Chondrocyte (in vitro differentiated cells): ENCODE measurements around the gene PRKCA. TPM values are rescaled to one million over a fixed set of nuclear protein-coding genes. Genes with fewer than 3 reads are reported as not detected.

Source experiments
- DNase-seq: peaks from one replicate; pipeline ENCODE4 v3.0.0; 2021; ENCODE audit warnings: mixed read lengths, low spot score
- H3K27ac Mint-ChIP-seq: one replicate; pipeline ENCODE4 v1.8.0; 2021; ENCODE audit warnings: mild to moderate bottlenecking, moderate library complexity, mixed read lengths; ENCODE audit not compliant: unreplicated experiment
- H3K27me3 Mint-ChIP-seq: 2 replicates; pipeline ENCODE4 v1.8.0; 2021; ENCODE audit warnings: low read depth, mixed read lengths
- H3K36me3 Mint-ChIP-seq: 2 replicates; pipeline ENCODE4 v1.8.0; 2021; ENCODE audit warnings: low read depth, mixed read lengths
- H3K4me1 Mint-ChIP-seq: 2 replicates; pipeline ENCODE4 v1.8.0; 2021; ENCODE audit warnings: low read depth, mild to moderate bottlenecking, mixed read lengths
- H3K4me3 Mint-ChIP-seq: one replicate; pipeline ENCODE4 v1.8.0; 2021; ENCODE audit warnings: mild to moderate bottlenecking, moderate library complexity, mixed read lengths; ENCODE audit not compliant: unreplicated experiment
- H3K9me3 Mint-ChIP-seq: 2 replicates; pipeline ENCODE4 v1.8.0; 2021; ENCODE audit warnings: low read depth, mixed read lengths
- total RNA-seq: library from RNA; stranded (reverse); gene quantifications from 3 replicates; pipeline ENCODE4 v1.2.1, GENCODE V29; 2021
- TF ChIP-seq, protein P1 (sequence below): fragments of 200-600 bp; sonication (generic); IDR thresholded peaks from 2 replicates; pipeline ENCODE4 v1.5.0; 2021; ENCODE audit warnings: antibody characterized with exemption, mild to moderate bottlenecking, moderate library complexity

The PRKCA gene
- total RNA-seq, 1 donor from 2014 or later = 51.5 TPM

DNA sequence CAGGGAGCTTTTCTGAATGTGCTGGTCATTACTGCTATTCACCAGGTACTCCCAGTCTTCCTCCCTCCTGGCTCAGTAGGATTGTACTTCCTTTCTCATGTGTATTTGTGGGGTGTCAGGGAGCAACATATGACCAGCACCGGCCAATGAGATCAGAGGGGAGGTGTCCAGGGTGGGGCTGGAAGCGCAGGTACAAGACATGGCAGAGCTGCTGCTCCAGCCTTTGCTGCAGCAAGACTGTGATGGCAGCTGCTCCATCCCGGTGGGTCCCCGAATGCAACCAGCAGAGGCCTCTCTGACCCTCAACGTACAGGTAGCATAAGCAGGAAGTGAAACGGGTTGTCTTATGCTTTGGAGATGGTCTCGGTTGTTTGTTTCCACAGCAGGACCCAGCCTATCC is 478.7 kb downstream of the PRKCA start:
- TF ChIP-seq, protein P1, sequence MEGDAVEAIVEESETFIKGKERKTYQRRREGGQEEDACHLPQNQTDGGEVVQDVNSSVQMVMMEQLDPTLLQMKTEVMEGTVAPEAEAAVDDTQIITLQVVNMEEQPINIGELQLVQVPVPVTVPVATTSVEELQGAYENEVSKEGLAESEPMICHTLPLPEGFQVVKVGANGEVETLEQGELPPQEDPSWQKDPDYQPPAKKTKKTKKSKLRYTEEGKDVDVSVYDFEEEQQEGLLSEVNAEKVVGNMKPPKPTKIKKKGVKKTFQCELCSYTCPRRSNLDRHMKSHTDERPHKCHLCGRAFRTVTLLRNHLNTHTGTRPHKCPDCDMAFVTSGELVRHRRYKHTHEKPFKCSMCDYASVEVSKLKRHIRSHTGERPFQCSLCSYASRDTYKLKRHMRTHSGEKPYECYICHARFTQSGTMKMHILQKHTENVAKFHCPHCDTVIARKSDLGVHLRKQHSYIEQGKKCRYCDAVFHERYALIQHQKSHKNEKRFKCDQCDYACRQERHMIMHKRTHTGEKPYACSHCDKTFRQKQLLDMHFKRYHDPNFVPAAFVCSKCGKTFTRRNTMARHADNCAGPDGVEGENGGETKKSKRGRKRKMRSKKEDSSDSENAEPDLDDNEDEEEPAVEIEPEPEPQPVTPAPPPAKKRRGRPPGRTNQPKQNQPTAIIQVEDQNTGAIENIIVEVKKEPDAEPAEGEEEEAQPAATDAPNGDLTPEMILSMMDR = no peak
- DNase-seq = no peak
- Mint-ChIP-seq H3K4me1 (no peaks in the 10 kb centered on the region), H3K9me3 (no peaks in the 10 kb centered on the region), H3K27me3 (no peaks in the 10 kb centered on the region), H3K27ac (no peak overlapping the region), H3K36me3 (peaks cover 4% of the 10 kb centered on the region), H3K4me3 (no peak overlapping the region)

DNA sequence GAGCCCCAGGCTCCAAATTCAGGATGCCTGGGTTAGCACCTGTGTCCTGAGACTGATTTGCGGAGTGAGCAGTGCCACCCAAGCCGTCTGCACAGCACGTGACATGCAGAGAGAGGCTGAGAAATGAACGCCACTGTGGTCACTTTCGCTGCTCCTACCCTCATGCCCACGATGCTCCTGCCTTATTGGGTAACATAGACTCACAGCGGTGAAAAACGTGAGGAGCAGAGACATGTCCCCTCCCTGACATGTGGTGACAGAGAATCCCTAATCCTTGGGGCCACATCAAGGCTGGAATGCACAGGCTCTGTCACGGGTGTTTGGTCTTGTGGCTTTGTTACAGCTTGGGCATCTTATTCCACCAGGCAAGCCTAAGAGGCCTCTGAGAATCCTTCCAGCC is 480.4 kb downstream of the PRKCA start:
- no peaks in the 10 kb centered on the region for H3K27me3 Mint-ChIP-seq
- peaks cover 7% of the 10 kb centered on the region for H3K36me3 Mint-ChIP-seq
- TF ChIP-seq, protein P1 = no peak
- no peaks in the 10 kb centered on the region for H3K9me3 Mint-ChIP-seq
- DNase-seq = peak; percentile 57
- H3K4me3 Mint-ChIP-seq = no peak overlapping the region
- H3K4me1 Mint-ChIP-seq = no peaks in the 10 kb centered on the region
- H3K27ac Mint-ChIP-seq = no peak overlapping the region

DNA sequence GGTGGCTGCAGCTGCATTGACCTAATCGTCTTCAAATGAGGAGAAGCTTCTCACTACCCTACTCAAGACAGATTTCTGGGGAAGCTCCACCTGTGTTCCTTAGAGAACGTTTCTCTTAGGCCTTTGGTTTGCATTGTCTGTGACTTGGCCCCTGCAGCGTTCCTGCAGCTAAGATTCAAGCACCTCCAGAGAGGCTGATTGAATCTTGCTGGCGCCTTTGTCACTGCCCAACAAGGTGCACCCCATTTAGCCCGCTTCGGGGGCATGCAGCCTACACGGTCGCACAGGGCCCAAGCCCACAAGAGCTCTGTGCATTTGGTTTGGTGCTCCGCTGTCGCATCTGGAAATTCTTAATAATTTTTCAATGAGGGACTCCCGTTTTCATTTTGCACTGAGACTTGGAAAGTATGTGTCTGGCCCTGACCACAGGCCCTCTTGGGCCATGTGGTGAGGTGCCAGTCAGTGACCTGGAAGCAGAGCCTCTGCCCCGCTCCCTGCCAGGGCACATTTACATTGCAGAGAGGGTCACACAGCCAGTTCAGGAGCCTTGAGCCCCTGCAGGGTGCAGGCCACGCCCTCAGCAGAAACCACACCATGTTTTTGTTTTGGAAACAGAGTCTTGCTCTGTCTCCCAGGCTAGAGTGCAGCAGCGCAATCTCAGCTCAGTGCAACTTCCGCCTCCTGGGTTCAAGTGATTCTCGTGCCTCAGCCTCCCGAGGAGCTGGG is 481.4 kb downstream of the PRKCA start:
- DNase-seq = peak; percentile 37
- no peaks in the 10 kb centered on the region for H3K27me3 Mint-ChIP-seq
- no peaks in the 10 kb centered on the region for H3K9me3 Mint-ChIP-seq
- H3K4me3 Mint-ChIP-seq = no peak overlapping the region
- TF ChIP-seq, protein P1 = no peak
- peaks cover 5% of the 10 kb centered on the region for H3K36me3 Mint-ChIP-seq
- no peak overlapping the region for H3K27ac Mint-ChIP-seq
- H3K4me1 Mint-ChIP-seq = no peaks in the 10 kb centered on the region

DNA sequence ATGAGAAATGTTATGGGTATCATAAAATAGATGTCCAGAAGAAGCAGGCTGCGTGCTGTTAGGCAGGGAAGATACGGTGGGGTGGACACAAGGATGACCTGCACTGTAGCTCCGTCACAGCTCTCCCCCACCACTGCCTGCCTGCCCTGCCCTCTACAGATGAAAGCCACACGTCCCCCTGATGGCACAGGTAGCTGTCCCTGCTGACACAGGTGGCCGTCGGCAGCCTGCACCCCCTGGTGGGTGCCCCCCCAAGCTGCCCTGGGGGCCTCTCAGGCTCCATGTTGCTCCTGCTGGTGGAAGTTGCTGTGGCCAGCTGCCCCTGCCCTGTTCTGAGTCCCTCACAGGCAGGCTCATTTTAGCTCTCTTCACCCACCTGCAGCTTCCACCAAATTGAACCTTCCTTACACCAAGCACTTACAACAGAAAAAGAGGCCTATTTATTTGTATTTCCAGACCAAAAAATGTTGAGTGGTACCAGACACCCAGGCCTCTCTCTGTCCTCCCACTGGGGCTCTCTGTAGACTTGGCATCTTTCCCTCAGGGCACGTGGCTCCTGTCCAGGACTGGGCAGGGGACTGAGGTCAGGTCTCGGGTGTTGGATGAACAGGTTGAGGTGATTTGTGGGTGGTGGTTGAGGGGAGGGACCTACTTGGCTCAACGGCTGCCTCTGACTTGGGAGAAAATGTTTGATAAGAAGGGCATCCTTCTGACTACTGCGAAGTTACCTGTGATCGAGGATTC is 482.4 kb downstream of the PRKCA start:
- Mint-ChIP-seq H3K27ac (no peak overlapping the region), H3K27me3 (no peaks in the 10 kb centered on the region), H3K4me3 (no peak overlapping the region), H3K4me1 (peaks cover under 1% of the 10 kb centered on the region), H3K9me3 (no peaks in the 10 kb centered on the region), H3K36me3 (peaks cover 7% of the 10 kb centered on the region)
- peak; percentile 57 for DNase-seq
- TF ChIP-seq, protein P1 = no peak

DNA sequence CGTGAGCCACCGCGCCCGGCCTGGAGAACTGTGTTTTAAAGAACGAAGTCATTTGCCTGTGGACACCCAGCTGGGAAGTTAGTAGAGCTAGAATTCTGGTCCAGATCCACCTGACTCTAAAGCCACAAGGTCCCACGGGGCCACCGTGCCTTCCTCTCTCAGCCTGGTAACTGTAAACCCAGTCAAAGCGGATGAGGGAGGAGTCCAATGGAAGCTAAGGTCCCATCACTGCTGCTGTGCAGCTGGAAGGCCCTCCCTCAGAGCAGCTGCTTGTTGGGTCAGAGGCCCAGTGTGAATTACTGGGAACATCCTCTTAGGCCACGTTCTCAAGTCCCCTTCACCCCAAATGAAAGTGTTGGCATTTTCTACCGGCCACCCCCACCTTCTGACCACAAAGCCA is 483.7 kb downstream of the PRKCA start:
- Mint-ChIP-seq H3K27me3 (no peaks in the 10 kb centered on the region), H3K36me3 (peaks cover 12% of the 10 kb centered on the region), H3K9me3 (no peaks in the 10 kb centered on the region), H3K4me1 (peaks cover 9% of the 10 kb centered on the region), H3K27ac (no peak overlapping the region), H3K4me3 (no peak overlapping the region)
- TF ChIP-seq, protein P1 = no peak
- peak; percentile 42 for DNase-seq
